MCF 10A (cell line): ENCODE results near the gene CNNM2. TPM values are rescaled to one million over a fixed set of nuclear protein-coding genes. Genes with fewer than 3 reads are reported as not detected.

Source experiments
- BruUV-seq: library from RNA; stranded (reverse); fragments of 400-500 nt; replicated peaks from 2 replicates; lab custom pipeline; 2021; lab: Mats Ljungman, UMichigan
- CTCF ChIA-PET: fragments of 300-600 bp; sonication (Branson Sonifier 250); formaldehyde crosslinking; extraction: SDS; loops from one replicate; lab custom pipeline; 2021; ENCODE audit warnings: antibody characterized with exemption, inconsistent platforms; lab: Yijun Ruan, JAX
- POLR2A ChIA-PET: fragments of 300-600, 350-650 bp; sonication (Branson Sonifier 250); formaldehyde crosslinking; extraction: SDS; loops from one replicate; lab custom pipeline; 2020; ENCODE audit warnings: antibody characterized with exemption, inconsistent platforms; lab: Yijun Ruan, JAX
- DNase-seq: peaks from one replicate; pipeline ENCODE4 v3.0.0-alpha.2; 2018; ENCODE audit not compliant: unreplicated experiment
- H3K27ac Mint-ChIP-seq: one replicate; pipeline ENCODE4 v1.8.0; 2022; ENCODE audit warnings: mild to moderate bottlenecking, low read depth, mixed read lengths; ENCODE audit not compliant: unreplicated experiment
- H3K27me3 Mint-ChIP-seq: one replicate; pipeline ENCODE4 v1.8.0; 2022; ENCODE audit warnings: mixed read lengths; ENCODE audit not compliant: insufficient read depth, unreplicated experiment
- H3K36me3 Mint-ChIP-seq: one replicate; pipeline ENCODE4 v1.8.0; 2022; ENCODE audit warnings: mild to moderate bottlenecking, moderate library complexity, mixed read lengths; ENCODE audit not compliant: insufficient read depth, unreplicated experiment
- H3K4me1 Mint-ChIP-seq: one replicate; pipeline ENCODE4 v1.8.0; 2022; ENCODE audit warnings: mixed read lengths; ENCODE audit not compliant: insufficient read depth, unreplicated experiment
- H3K4me3 Mint-ChIP-seq: one replicate; pipeline ENCODE4 v1.8.0; 2022; ENCODE audit warnings: mild to moderate bottlenecking, moderate library complexity, mixed read lengths; ENCODE audit not compliant: unreplicated experiment
- H3K9me3 Mint-ChIP-seq: one replicate; pipeline ENCODE4 v1.8.0; 2022; ENCODE audit warnings: mixed read lengths; ENCODE audit not compliant: unreplicated experiment
- intact Hi-C: fragments of 100-400 bp; cut with micrococcal nuclease; formaldehyde crosslinking; loops from 2 replicates; pipeline ENCODE4 v1.14.1; 2022
- total RNA-seq: library from RNA; stranded (reverse); gene quantifications from 2 replicates; pipeline ENCODE4 v1.2.3, GENCODE V29; 2022
- TF ChIP-seq, protein P1 (sequence below): fragments of 200-600 bp; IDR thresholded peaks from one replicate; pipeline ENCODE4 v1.8.0; 2022; ENCODE audit warnings: antibody characterized with exemption, mild to moderate bottlenecking; ENCODE audit not compliant: unreplicated experiment

The CNNM2 gene
- total RNA-seq, 1 experiment from 2014 or later: 5.6 TPM

DNA sequence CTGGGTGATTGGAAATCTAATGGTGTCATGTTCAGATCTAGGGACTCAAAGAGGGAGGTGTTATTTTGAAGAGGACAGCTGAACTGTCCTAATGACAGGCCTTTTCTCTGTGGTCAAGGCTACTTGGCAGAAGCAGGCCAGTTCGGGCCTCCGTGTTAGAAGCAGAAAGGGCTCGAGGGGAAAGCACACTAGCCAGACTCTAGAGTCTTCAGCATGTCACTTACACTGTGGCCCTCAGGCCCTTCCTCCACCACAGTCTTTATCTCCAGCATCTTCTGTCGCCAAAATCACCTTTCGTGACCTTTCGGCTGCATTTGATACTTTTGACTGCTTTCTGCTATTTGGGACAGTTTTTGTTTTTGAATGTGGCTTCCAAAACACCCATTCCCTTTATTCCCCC lies 123.3 kb downstream of the CNNM2 start:
- peaks cover 5% of the 10 kb centered on the region for H3K36me3 Mint-ChIP-seq
- intact Hi-C loops: no loop called here
- peaks cover 18% of the 10 kb centered on the region for H3K4me1 Mint-ChIP-seq
- H3K4me3 Mint-ChIP-seq: no peak overlapping the region
- TF ChIP-seq, protein P1, sequence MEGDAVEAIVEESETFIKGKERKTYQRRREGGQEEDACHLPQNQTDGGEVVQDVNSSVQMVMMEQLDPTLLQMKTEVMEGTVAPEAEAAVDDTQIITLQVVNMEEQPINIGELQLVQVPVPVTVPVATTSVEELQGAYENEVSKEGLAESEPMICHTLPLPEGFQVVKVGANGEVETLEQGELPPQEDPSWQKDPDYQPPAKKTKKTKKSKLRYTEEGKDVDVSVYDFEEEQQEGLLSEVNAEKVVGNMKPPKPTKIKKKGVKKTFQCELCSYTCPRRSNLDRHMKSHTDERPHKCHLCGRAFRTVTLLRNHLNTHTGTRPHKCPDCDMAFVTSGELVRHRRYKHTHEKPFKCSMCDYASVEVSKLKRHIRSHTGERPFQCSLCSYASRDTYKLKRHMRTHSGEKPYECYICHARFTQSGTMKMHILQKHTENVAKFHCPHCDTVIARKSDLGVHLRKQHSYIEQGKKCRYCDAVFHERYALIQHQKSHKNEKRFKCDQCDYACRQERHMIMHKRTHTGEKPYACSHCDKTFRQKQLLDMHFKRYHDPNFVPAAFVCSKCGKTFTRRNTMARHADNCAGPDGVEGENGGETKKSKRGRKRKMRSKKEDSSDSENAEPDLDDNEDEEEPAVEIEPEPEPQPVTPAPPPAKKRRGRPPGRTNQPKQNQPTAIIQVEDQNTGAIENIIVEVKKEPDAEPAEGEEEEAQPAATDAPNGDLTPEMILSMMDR: no peak
- ChIA-PET CTCF (no interaction called here), POLR2A (interaction anchor here (1.0 kb wide), 1 partner anchor 30 kb away, joined by 3 read pairs; no protein-coding TSS in a partner anchor)
- H3K9me3 Mint-ChIP-seq: no peaks in the 10 kb centered on the region
- H3K27me3 Mint-ChIP-seq: no peaks in the 10 kb centered on the region
- no peak for DNase-seq
- H3K27ac Mint-ChIP-seq: no peak overlapping the region
- BruUV-seq: no TSS peak

DNA sequence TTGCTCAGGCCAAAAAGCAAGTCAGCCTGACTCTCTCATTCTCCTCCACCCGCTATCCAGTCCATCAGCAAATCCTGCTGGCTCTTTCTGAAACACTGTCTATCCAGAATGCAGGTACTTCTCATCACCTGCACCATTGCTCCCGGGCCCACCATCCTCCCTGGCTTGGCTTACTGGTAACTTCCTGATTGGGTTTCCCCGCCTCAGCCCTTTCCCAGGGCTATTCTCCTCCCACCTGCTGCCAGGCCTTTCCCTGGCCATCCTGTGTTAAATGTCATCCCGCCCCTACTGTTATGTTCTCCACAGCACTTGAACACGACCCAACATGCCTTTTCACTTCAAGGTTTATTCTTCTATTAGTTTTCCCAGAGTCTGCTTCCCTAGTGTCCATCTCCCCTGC lies 124.0 kb downstream of the CNNM2 start:
- DNase-seq: peak; percentile 15
- Mint-ChIP-seq H3K27me3 (no peaks in the 10 kb centered on the region), H3K27ac (peak overlapping the region; percentile 24), H3K36me3 (peaks cover 5% of the 10 kb centered on the region), H3K9me3 (no peaks in the 10 kb centered on the region), H3K4me1 (peaks cover 18% of the 10 kb centered on the region), H3K4me3 (no peak overlapping the region)
- CTCF ChIA-PET: no interaction called here
- TF ChIP-seq, protein P1: no peak
- POLR2A ChIA-PET: interaction anchor here (1.0 kb wide), 1 partner anchor 31 kb away, joined by 3 read pairs; no protein-coding TSS in a partner anchor
- intact Hi-C loops: no loop called here
- no TSS peak for BruUV-seq

DNA sequence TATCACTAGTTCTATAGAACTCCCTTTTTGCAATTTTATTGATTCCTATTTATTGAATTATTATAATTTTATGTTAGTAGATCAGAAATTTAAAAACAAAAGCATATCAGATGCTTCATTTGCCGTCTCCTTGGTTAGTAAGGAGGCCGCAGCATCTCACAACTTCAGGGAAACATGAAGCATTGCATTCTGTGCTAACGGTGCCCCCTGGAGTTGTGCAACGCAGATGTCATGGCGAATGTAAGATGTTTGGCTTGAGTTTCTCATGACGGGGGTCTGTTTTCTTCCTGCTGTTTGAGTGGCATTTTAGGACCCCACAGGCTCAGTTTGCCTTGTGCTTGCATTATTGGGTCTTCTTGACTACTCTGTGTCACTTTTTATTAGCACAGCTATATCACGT lies 124.8 kb downstream of the CNNM2 start:
- H3K4me1 Mint-ChIP-seq: peaks cover 18% of the 10 kb centered on the region
- no peak overlapping the region for H3K27ac Mint-ChIP-seq
- ChIA-PET CTCF (interaction anchor here (0.6 kb wide), 1 partner anchor 96 kb away, joined by 8 read pairs; no protein-coding TSS in a partner anchor), POLR2A (interaction anchor here (0.7 kb wide), 1 partner anchor 8 kb away, joined by 3 read pairs; no protein-coding TSS in a partner anchor)
- TF ChIP-seq, protein P1: no peak
- peaks cover 5% of the 10 kb centered on the region for H3K36me3 Mint-ChIP-seq
- H3K9me3 Mint-ChIP-seq: no peaks in the 10 kb centered on the region
- no peak overlapping the region for H3K4me3 Mint-ChIP-seq
- no TSS peak for BruUV-seq
- intact Hi-C loops: no loop called here
- DNase-seq: no peak
- no peaks in the 10 kb centered on the region for H3K27me3 Mint-ChIP-seq

DNA sequence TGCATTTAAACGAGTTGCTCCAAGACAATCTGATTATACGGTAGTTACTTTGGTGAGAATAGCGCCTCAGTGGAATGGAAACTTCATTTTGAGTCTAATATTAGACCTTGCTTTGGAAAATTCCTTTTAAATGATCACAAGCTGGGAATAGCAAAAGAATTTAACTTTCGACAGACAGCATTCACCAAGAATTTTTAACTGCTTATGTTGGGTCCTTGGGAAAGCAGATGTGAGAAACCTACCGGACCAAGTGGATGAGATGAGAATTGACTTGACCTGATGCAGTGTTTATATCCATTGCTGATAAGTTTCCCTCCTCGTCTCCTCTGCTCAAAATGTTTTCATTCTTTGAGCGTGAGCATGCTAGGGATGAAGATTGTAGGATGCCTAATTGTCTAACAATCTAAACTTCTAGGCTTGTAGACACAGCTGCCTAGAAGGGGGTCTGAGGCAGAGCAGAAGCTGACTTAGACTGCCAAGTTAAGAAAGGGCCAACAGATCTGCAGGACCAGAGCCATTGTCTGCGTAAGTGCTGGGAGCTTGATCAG lies 126.9 kb downstream of the CNNM2 start:
- peaks cover 16% of the 10 kb centered on the region for H3K4me1 Mint-ChIP-seq
- no peak for DNase-seq
- ChIA-PET CTCF (interaction anchor here (0.9 kb wide), 1 partner anchor 127 kb away, joined by 3 read pairs; the partner anchor contains the start of gene CNNM2), POLR2A (no interaction called here)
- TF ChIP-seq, protein P1: no peak
- BruUV-seq: no TSS peak
- no peak overlapping the region for H3K27ac Mint-ChIP-seq
- intact Hi-C loops: no loop called here
- no peaks in the 10 kb centered on the region for H3K9me3 Mint-ChIP-seq
- H3K4me3 Mint-ChIP-seq: no peak overlapping the region
- no peaks in the 10 kb centered on the region for H3K27me3 Mint-ChIP-seq
- peaks cover 5% of the 10 kb centered on the region for H3K36me3 Mint-ChIP-seq
